GM12892 (cell line): ENCODE data around the gene HYAL2.

Source experiments
- POLR2A ChIP-seq: IDR thresholded peaks from 2 replicates; pipeline ENCODE4 v1.6.1; 2011; ENCODE audit warnings: low read depth, low read length, control low read depth
- POLR2AphosphoS5 ChIP-seq: IDR thresholded peaks from 2 replicates; pipeline ENCODE4 v1.6.1; 2011; ENCODE audit warnings: low read depth, low read length, control low read depth
- TAF1 ChIP-seq: IDR thresholded peaks from 2 replicates; pipeline ENCODE4 v1.6.1; 2011; ENCODE audit warnings: low read depth, mild to moderate bottlenecking, control low read depth, low read length, borderline replicate concordance

DNA sequence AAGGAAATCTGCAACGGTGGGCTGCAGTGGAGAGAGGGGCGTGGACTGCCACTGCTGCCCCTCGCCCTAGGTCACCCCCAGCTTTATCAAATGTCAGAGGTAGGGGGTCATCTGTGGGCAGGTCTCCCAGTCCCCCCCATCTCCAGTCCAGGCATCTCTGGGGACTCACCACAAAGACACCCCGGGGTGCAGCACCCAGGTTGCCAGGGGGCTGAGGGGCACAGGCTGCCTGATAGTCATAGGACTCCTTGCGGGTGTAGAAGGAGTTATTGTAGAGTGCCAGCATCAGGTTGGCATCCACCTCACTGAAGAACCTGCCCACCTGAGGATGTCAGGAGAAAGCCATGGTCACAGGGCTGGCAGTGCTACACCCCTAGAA is 43.3 kb upstream of the HYAL2 start:
- TF ChIP-seq POLR2A: no peak
- no peak for TF ChIP-seq POLR2AphosphoS5
- TF ChIP-seq TAF1: no peak
